ENCODE data around the gene MGAT2. TPM values are rescaled to one million over a fixed set of nuclear protein-coding genes. Genes with fewer than 3 reads are reported as not detected.

MGAT2 gene
- total RNA-seq, 6 donors from 2014 or later, result 14.7 to 41.7 (median 25.5) TPM

DNA sequence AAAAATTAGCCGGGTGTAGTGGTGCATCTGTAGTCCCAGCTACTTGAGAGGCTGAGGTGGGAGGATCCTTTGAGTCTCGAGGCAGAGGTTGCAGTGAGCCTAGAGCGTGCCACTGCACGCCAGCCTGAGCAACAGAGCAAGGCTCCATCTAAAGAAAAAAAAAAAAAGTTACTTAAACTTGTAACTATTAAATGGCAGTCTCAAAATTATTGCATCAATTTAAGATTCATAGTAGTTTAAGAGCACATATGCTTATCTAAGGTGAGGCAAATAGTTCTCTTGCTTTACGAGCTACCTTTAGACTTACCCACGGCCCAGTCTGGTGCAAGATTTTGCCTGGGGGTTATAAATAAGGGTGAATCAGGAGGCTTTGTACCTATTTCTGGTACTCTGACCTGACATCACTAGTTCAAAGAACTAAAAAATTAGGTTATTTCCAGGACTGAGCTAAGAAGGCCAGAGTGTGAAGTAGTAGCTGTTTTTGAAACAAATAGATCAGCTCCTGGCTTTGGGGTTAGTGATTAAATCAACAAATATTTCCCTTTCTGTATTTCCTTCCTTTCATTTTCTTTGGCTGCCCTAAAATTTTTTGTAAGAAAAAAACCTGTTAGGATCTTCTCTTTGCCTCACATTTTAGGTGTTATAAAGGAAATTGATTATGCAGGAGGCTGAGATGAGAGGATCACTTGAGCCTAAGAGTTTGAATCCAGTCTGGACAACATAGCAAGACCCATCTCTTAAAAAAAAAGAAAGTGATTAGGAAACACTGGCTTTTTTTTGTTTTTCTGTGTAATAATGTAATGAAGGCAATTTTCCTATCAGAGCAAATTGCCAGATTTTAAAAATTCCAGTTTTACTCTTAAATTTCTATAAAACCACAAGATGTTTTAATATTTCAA is 3.6 kb downstream of the MGAT2 start:
- Histone ChIP-seq H3K4me3 (no peak overlapping the region), H3K4me1 (peaks cover 32 to 36% (median 33%) of the 10 kb centered on the region in 4 donors), H3K27ac (peak overlapping the region in 1 of 4 donors; percentile 31), H3K27me3 (no peaks in the 10 kb centered on the region), H3K9me3 (no peaks in the 10 kb centered on the region), H3K36me3 (peaks cover 0 to 17% (median 0%) of the 10 kb centered on the region in 4 donors)
- DNase-seq (no peak), ATAC-seq (ENCODE audit: low FRiP score in 2 of 2) (no peak)
- 78 to 80% methylated on average over 6 of the region's 6 CpGs for WGBS, 2 donors
- TF ChIP-seq, protein P1, sequence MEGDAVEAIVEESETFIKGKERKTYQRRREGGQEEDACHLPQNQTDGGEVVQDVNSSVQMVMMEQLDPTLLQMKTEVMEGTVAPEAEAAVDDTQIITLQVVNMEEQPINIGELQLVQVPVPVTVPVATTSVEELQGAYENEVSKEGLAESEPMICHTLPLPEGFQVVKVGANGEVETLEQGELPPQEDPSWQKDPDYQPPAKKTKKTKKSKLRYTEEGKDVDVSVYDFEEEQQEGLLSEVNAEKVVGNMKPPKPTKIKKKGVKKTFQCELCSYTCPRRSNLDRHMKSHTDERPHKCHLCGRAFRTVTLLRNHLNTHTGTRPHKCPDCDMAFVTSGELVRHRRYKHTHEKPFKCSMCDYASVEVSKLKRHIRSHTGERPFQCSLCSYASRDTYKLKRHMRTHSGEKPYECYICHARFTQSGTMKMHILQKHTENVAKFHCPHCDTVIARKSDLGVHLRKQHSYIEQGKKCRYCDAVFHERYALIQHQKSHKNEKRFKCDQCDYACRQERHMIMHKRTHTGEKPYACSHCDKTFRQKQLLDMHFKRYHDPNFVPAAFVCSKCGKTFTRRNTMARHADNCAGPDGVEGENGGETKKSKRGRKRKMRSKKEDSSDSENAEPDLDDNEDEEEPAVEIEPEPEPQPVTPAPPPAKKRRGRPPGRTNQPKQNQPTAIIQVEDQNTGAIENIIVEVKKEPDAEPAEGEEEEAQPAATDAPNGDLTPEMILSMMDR (IDR thresholded peaks at IDR 0.05), result no peak
- TF ChIP-seq EP300 (IDR thresholded peaks at IDR 0.05) (no peak), POLR2AphosphoS5 (IDR thresholded peaks at IDR 0.05) (no peak)

DNA sequence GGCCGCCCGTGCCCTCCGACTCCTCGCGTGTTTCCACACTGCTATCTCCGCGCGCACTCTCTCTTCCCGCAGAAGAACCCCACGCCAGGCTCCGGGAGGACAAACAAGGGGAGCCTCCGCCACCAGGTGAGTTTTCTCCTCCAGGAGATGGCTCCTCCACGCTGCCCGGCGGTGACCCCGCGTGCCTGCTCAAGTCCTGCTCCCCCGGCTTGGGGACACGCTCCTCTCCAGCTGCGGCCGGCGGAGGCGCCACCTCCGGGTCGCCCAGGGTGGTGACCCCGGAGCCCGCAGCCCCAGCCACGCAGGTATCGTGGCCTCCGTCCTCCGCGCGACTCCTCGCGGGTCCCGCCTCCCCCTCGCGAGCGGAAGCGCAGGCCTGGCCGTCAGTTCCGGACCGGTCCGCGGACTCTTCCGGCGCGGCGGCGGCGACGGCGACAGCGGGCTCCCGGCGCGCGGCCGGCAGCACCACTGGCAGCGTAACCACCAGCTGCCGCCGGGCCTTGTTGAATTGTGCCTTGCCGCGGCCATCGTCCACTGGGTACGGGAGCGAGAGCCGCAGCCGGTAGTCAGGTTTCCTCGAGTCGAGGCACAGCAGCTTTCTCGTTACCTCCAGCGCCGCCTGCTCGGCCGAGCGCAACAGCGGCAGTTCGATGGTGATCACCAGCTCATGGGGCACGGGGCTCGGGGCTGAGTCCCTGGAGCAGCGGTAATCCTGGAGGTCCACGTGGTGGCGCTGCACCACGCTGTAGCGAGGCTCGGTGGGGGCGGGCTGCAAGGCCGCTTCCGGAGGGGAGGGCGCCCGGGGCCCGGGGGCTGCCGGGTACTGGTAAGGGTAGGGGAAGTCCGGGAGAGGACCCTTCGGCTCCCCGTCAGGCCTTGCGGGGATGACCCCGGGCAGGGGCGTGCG is 13.3 kb downstream of the MGAT2 start:
- Histone ChIP-seq H3K27me3 (no peaks in the 10 kb centered on the region), H3K27ac (peak overlapping the region; percentile 87 to 98 (median 94)), H3K4me3 (peak overlapping the region; percentile 80 to 94 (median 88)), H3K36me3 (peaks cover 0 to 6% (median 0%) of the 10 kb centered on the region in 4 donors), H3K4me1 (peaks cover 21 to 48% (median 24%) of the 10 kb centered on the region in 4 donors), H3K9me3 (no peaks in the 10 kb centered on the region)
- DNase-seq (peak; percentile 97 to 98), ATAC-seq (ENCODE audit: low FRiP score in 2 of 2) (peak; percentile 97 to 98)
- WGBS, 2 donors, result 0 to 1% methylated on average over 13 to 44 of the region's 101 CpGs
- peak; percentile 72 for TF ChIP-seq POLR2AphosphoS5 (IDR thresholded peaks at IDR 0.05)
- TF ChIP-seq, protein P1 (IDR thresholded peaks at IDR 0.05), result peak; percentile 72 to 96 (median 88)
- TF ChIP-seq EP300 (IDR thresholded peaks at IDR 0.05), result no peak
- peak in 3 of 4 donors; percentile 62 to 92 (median 91) for TF ChIP-seq POLR2A (IDR thresholded peaks at IDR 0.05)

DNA sequence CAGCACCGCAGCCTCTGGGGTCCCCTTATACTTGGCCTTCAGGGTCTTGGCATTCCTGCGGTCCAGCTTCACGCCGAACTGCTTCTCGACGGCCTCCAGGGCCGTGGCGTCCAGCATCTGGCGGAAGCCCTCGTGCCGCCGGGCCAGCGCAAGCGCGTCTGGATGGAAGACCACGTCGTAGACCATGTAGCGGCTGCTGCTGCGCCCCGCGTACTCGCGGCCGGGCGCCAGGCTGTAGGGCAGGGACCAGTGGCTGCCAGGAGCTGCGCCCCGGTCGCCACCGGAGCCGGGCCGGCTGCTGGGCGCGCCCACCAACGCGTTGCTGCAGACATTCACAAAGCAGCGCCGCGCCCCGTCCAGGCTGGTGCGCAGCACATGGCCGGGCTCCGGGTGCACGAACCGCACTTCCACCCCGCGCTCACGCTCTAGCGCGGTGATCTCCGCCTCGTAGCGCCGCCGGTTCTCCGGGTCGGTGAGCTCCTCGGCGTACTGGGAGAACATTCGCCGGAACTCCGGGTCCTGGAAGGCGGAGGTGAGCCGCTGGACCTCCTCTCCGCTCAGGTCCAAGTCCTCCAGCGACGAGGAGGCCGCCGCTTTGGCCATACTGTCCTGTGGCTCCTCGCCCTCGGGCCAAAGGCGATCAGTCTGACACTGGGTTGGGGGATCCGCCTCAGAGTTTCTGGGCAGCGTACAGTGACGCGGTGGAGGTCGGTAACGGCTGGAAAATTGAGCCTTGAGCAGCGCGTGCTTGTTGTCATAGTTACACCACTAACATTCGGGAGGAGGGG is 14.1 kb downstream of the MGAT2 start, which contains the start of gene DNAAF2:
Gene DNAAF2, minus strand, starts transcription at position 698 of the 788 bp plus-strand sequence. Its CDS starts 95 bp downstream, at position 603.
- DNase-seq (peak; percentile 75 to 93), ATAC-seq (ENCODE audit: low FRiP score in 2 of 2) (peak; percentile 75)
- peak within 1 kb of the TSS; percentile 80 to 94 (median 88) for H3K4me3 ChIP-seq
- H3K27ac ChIP-seq, result peak within 1 kb of the TSS; percentile 87 to 98 (median 94)
- H3K36me3 ChIP-seq, result peaks cover 0 to 6% (median 0%) of the 10 kb centered on the region in 4 donors
- H3K27me3 ChIP-seq, result no peaks in the 10 kb centered on the region
- 0% methylated on average over 10 to 20 of the region's 80 CpGs for WGBS, 2 donors
- TF ChIP-seq, protein P1 (IDR thresholded peaks at IDR 0.05), result no peak
- peak in 1 of 2 donors; percentile 4 for TF ChIP-seq POLR2AphosphoS5 (IDR thresholded peaks at IDR 0.05)
- H3K9me3 ChIP-seq, result no peaks in the 10 kb centered on the region
- H3K4me1 ChIP-seq, result peaks cover 21 to 51% (median 24%) of the 10 kb centered on the region in 4 donors

DNA sequence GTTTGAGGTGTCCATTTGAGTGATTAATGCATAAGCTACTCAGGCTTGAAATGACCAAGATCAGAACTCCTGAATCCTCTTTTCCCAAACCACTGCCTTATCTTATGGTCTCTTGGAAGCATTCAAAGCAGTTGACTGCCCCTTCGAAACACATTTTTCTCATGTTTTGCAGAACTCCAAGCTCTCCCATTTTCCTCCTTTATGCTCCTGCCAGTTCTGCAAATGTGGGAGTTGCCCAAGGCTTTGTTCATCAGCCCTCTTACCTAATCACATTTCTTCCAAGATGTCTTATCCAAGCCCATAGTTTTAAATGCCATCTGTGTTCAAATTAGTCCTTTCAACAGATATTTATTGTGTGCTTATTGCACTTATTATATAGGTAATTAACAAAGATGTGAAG is 16.3 kb downstream of the MGAT2 start:
- 96 to 100% methylated on average over 1 of the region's 1 CpG for WGBS, 2 donors
- no peak for ATAC-seq (ENCODE audit: low FRiP score in 2 of 2)
- peaks cover 15 to 50% (median 22%) of the 10 kb centered on the region in 4 donors for H3K4me1 ChIP-seq
- H3K9me3 ChIP-seq, result no peaks in the 10 kb centered on the region
- H3K27me3 ChIP-seq, result no peaks in the 10 kb centered on the region
- H3K27ac ChIP-seq, result no peak overlapping the region
- H3K36me3 ChIP-seq, result peaks cover 0 to 6% (median 0%) of the 10 kb centered on the region in 4 donors
- H3K4me3 ChIP-seq, result no peak overlapping the region
- no peak for DNase-seq
- TF ChIP-seq EP300 (IDR thresholded peaks at IDR 0.05), result no peak
- TF ChIP-seq POLR2AphosphoS5 (IDR thresholded peaks at IDR 0.05), result no peak
- TF ChIP-seq, protein P1 (IDR thresholded peaks at IDR 0.05), result no peak
- no peak for TF ChIP-seq POLR2A (IDR thresholded peaks at IDR 0.05)

Measured in upper lobe of left lung (tissue), 6 donors.